ENCODE data around the gene INTS14. TPM values are rescaled to one million over a fixed set of nuclear protein-coding genes. Genes with fewer than 3 reads are reported as not detected.

The INTS14 gene
- total RNA-seq, 1 donor from 2014 or later: 41.2 TPM

DNA sequence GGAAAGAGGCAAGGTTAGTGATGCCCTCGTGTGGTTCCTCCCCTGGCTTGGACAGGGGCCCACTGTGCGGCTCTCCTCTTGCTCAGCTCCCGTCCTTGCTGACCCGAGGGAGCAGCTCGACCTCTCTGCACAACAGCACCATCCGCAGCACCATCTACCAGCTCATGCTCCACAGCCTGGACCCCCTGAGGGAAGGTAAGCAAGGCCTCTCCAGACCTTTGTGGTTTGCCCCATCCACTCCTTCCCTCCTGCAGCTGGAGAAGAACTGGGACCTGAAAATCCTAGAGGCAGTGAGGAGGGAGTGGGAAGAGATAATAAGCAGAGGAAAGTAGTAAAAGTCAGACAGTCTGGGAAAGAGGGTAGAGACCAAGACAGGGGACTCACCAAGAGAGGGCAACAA is 28.6 kb upstream of the INTS14 start:
- Mint-ChIP-seq H3K36me3 (ENCODE audit: low read depth) (peaks cover 6% of the 10 kb centered on the region), H3K4me1 (peaks cover 8% of the 10 kb centered on the region), H3K27ac (no peak overlapping the region), H3K9me3 (no peaks in the 10 kb centered on the region), H3K27me3 (no peaks in the 10 kb centered on the region), H3K4me3 (no peak overlapping the region)
- ChIA-PET CTCF (interaction anchor here (0.8 to 2.7 kb wide), 7 partner anchors 10 to 649 kb away, joined by 3 to 8 read pairs (median 4); partner anchors contain the start of gene SLC24A1), POLR2A (interaction anchor here (1.0 to 1.3 kb wide), 2 partner anchors 9 to 230 kb away, joined by 3 to 5 read pairs; partner anchors contain the start of gene RAB11A)
- intact Hi-C loops (cut with micrococcal nuclease): loop anchor here (2.0 to 5.0 kb wide), 3 partner anchors 343 to 648 kb away; no protein-coding TSS in a partner anchor
- no peak for DNase-seq
- TF ChIP-seq, protein P1, sequence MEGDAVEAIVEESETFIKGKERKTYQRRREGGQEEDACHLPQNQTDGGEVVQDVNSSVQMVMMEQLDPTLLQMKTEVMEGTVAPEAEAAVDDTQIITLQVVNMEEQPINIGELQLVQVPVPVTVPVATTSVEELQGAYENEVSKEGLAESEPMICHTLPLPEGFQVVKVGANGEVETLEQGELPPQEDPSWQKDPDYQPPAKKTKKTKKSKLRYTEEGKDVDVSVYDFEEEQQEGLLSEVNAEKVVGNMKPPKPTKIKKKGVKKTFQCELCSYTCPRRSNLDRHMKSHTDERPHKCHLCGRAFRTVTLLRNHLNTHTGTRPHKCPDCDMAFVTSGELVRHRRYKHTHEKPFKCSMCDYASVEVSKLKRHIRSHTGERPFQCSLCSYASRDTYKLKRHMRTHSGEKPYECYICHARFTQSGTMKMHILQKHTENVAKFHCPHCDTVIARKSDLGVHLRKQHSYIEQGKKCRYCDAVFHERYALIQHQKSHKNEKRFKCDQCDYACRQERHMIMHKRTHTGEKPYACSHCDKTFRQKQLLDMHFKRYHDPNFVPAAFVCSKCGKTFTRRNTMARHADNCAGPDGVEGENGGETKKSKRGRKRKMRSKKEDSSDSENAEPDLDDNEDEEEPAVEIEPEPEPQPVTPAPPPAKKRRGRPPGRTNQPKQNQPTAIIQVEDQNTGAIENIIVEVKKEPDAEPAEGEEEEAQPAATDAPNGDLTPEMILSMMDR (IDR thresholded peaks at IDR 0.05): no peak
- ATAC-seq (ENCODE audit: low read depth): no peak

GRCh38 chr15:65638681-65639089 is 27.8 kb upstream of the INTS14 start:
- H3K9me3 Mint-ChIP-seq: no peaks in the 10 kb centered on the region
- DNase-seq (no peak), ATAC-seq (ENCODE audit: low read depth) (peak; percentile 73)
- no peak overlapping the region for H3K27ac Mint-ChIP-seq
- H3K4me3 Mint-ChIP-seq: no peak overlapping the region
- POLR2A ChIA-PET: interaction anchor here (0.6 to 1.3 kb wide), 3 partner anchors 8 to 243 kb away, joined by 3 to 9 read pairs (median 5); partner anchors contain the start of gene RAB11A
- peaks cover 8% of the 10 kb centered on the region for H3K4me1 Mint-ChIP-seq
- H3K36me3 Mint-ChIP-seq (ENCODE audit: low read depth): peaks cover 3% of the 10 kb centered on the region
- TF ChIP-seq, protein P1 (IDR thresholded peaks at IDR 0.05): peak; percentile 35
- intact Hi-C loops (cut with micrococcal nuclease): loop anchor here (1.0 to 5.0 kb wide), 6 partner anchors 219 to 649 kb away; no protein-coding TSS in a partner anchor
- no peaks in the 10 kb centered on the region for H3K27me3 Mint-ChIP-seq
- CTCF ChIA-PET: interaction anchor here (0.8 to 2.7 kb wide), 12 partner anchors 10 to 651 kb away, joined by 3 to 8 read pairs (median 4); partner anchors contain the start of gene SLC24A1

GRCh38 chr15:65638109-65638508 is 27.2 kb upstream of the INTS14 start:
- TF ChIP-seq, protein P1 (IDR thresholded peaks at IDR 0.05): no peak
- H3K27ac Mint-ChIP-seq: no peak overlapping the region
- intact Hi-C loops (cut with micrococcal nuclease): loop anchor here (1.0 to 5.0 kb wide), 6 partner anchors 219 to 649 kb away; no protein-coding TSS in a partner anchor
- peaks cover 8% of the 10 kb centered on the region for H3K4me1 Mint-ChIP-seq
- H3K9me3 Mint-ChIP-seq: no peaks in the 10 kb centered on the region
- no peaks in the 10 kb centered on the region for H3K36me3 Mint-ChIP-seq (ENCODE audit: low read depth)
- no peaks in the 10 kb centered on the region for H3K27me3 Mint-ChIP-seq
- no peak for DNase-seq
- POLR2A ChIA-PET: interaction anchor here (0.6 kb wide), 1 partner anchor 149 kb away, joined by 6 read pairs; no protein-coding TSS in a partner anchor
- CTCF ChIA-PET: interaction anchor here (0.8 to 2.7 kb wide), 10 partner anchors 9 to 652 kb away, joined by 3 to 7 read pairs (median 4); partner anchors contain the start of genes INTS14 and SLC24A1
- H3K4me3 Mint-ChIP-seq: no peak overlapping the region
- no peak for ATAC-seq (ENCODE audit: low read depth)

GRCh38 chr15:65634356-65634755 is 23.4 kb upstream of the INTS14 start:
- peaks cover 28% of the 10 kb centered on the region for H3K4me1 Mint-ChIP-seq
- no peaks in the 10 kb centered on the region for H3K9me3 Mint-ChIP-seq
- POLR2A ChIA-PET: no interaction called here
- H3K4me3 Mint-ChIP-seq: no peak overlapping the region
- no peak overlapping the region for H3K27ac Mint-ChIP-seq
- CTCF ChIA-PET: no interaction called here
- ATAC-seq (ENCODE audit: low read depth) (no peak), DNase-seq (no peak)
- no peaks in the 10 kb centered on the region for H3K36me3 Mint-ChIP-seq (ENCODE audit: low read depth)
- intact Hi-C loops (cut with micrococcal nuclease): no loop called here
- TF ChIP-seq, protein P1 (IDR thresholded peaks at IDR 0.05): no peak
- no peaks in the 10 kb centered on the region for H3K27me3 Mint-ChIP-seq

- Mint-ChIP-seq H3K27me3 (no peaks in the 10 kb centered on the region), H3K27ac (no peak overlapping the region), H3K9me3 (no peaks in the 10 kb centered on the region), H3K36me3 (ENCODE audit: low read depth) (peaks cover 2% of the 10 kb centered on the region), H3K4me3 (no peak overlapping the region), H3K4me1 (peaks cover 28% of the 10 kb centered on the region)
- TF ChIP-seq, protein P1 (IDR thresholded peaks at IDR 0.05): no peak
- ChIA-PET CTCF (no interaction called here), POLR2A (no interaction called here)
- intact Hi-C loops (cut with micrococcal nuclease): no loop called here
- DNase-seq: no peak
- no peak for ATAC-seq (ENCODE audit: low read depth)
Measured at GRCh38 chr15:65633752-65634151, 22.8 kb upstream of the INTS14 start.

Data from activated B cell treated with CpG ODN at 0.5 μM for 24 hours (primary cell).